Raji (cell line): ENCODE data around the gene CHST5.

Source experiments
- POLR2A ChIP-seq: IDR thresholded peaks from 2 replicates; pipeline ENCODE4 v1.6.1; 2011; ENCODE audit warnings: low read depth, low read length, control low read depth; ENCODE audit not compliant: insufficient read depth

CHST5 gene

GRCh38 chr16:75527825-75528299, 8.0 kb downstream of the CHST5 start:
- no peak for TF ChIP-seq POLR2A

- TF ChIP-seq POLR2A: no peak
These were observed 9.7 kb downstream of the CHST5 start for GRCh38 chr16:75526032-75526790.

GRCh38 chr16:75519175-75519574, 16.7 kb downstream of the CHST5 start:
- no peak for TF ChIP-seq POLR2A

- TF ChIP-seq POLR2A: no peak
These were observed 21.6 kb downstream of the CHST5 start for GRCh38 chr16:75514296-75514695.

GRCh38 chr16:75506574-75506973, 29.3 kb downstream of the CHST5 start:
- no peak for TF ChIP-seq POLR2A

GRCh38 chr16:75506107-75506506, 29.8 kb downstream of the CHST5 start:
- no peak for TF ChIP-seq POLR2A

- TF ChIP-seq POLR2A: no peak
These were observed 32.1 kb downstream of the CHST5 start for GRCh38 chr16:75503801-75504200.

GRCh38 chr16:75502916-75503605, 32.8 kb downstream of the CHST5 start:
- TF ChIP-seq POLR2A: no peak

- no peak for TF ChIP-seq POLR2A
These were observed 34.5 kb downstream of the CHST5 start for GRCh38 chr16:75501359-75501758.

- TF ChIP-seq POLR2A: no peak
These were observed 38.4 kb downstream of the CHST5 start for GRCh38 chr16:75497558-75497957.

GRCh38 chr16:75495076-75495674, 40.7 kb downstream of the CHST5 start, which contains the start of gene CHST6:
CHST6 (minus strand) TSS chr16:75495441; CDS start chr16:75479828, 15,613 bp downstream.
- no peak for TF ChIP-seq POLR2A

- TF ChIP-seq POLR2A: no peak
These were observed 41.2 kb downstream of the CHST5 start for GRCh38 chr16:75494661-75495075.

GRCh38 chr16:75494184-75494583, 41.7 kb downstream of the CHST5 start:
- no peak for TF ChIP-seq POLR2A

- no peak for TF ChIP-seq POLR2A
These were observed 44.0 kb downstream of the CHST5 start for GRCh38 chr16:75491876-75492275.

GRCh38 chr16:75488322-75488721, 47.6 kb downstream of the CHST5 start:
- no peak for TF ChIP-seq POLR2A
